HS-5 (cell line): ENCODE results near the gene MUC4.

ENCODE experiments used
- DNase-seq: peaks from one replicate; pipeline ENCODE4 v3.0.0-alpha.2; 2012; ENCODE audit warnings: low read depth

The MUC4 gene

DNA sequence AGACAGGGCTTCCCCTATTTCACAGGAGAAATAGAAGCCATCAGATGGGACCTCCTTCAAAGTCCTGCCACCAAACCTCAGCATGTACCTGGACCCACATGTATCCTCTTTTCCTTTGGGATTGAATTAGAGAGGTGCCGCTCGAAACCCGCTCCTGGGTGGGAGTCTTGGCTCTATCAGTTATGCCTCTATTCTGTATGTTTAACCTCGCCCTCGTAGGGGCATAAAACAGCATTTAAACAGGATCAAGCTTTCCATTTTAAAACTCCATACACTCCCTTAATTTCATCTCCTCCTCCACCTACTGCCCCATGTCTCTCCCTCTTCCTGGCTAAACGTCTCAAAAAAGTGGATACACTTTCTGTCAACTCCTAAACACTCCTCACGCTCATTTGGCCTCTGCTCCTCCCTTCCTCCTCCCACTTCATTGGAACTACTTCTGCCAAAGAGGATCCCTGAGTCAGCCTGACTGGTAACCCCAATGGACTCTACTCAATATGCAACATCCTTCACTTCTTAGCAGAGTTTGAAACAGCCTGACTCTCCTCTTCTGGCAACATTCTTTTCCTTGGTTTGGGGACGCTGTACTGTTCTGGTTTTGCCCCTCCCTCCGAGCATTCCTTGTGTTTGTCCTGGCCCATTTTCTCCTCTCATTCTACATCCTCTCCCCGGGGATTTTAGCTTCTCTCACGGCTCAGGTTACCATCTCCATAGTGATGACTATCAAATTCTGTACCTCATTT lies 114.0 kb downstream of the MUC4 start:
- peak; percentile 89 for DNase-seq
